VCaP (cell line): ENCODE results near the gene TSSK3.
A peak's percentile ranks its signal among the peaks of the same experiment; 100 is the strongest.

Source experiments
- H3K27ac ChIP-seq: fragments of 450-650 bp; 2 replicates; pipeline ENCODE4 v1.5.1; 2017
- CTCF ChIP-seq: fragments of 450-650 bp; conservative IDR thresholded peaks from 2 replicates; pipeline ENCODE4 v1.5.1; 2017; ENCODE audit warnings: mild to moderate bottlenecking, moderate library complexity

The TSSK3 gene

GRCh38 chr1:32335790-32336590 lies 26.3 kb upstream of the TSSK3 start, which contains the start of gene MARCKSL1:
TSS of gene MARCKSL1 (minus strand) at chr1:32336233. CDS start at chr1:32336033, 200 bp downstream.
- TF ChIP-seq CTCF, result no peak
- peak within 1 kb of the TSS; percentile 92 for H3K27ac ChIP-seq

- H3K27ac ChIP-seq, result peak overlapping the region; percentile 92; the same call in 1 of the 2 replicates
- TF ChIP-seq CTCF, result no peak
These were observed 25.8 kb upstream of the TSSK3 start for GRCh38 chr1:32336591-32336932.

- TF ChIP-seq CTCF, result no peak
- no peak overlapping the region for H3K27ac ChIP-seq
These were observed 25.2 kb upstream of the TSSK3 start for GRCh38 chr1:32336963-32337675.

- no peak overlapping the region for H3K27ac ChIP-seq
- TF ChIP-seq CTCF, result no peak
These were observed 24.3 kb upstream of the TSSK3 start for GRCh38 chr1:32337855-32338636.

- no peak overlapping the region for H3K27ac ChIP-seq
These were observed 23.6 kb upstream of the TSSK3 start for GRCh38 chr1:32338637-32339145.

GRCh38 chr1:32339363-32339978 lies 22.9 kb upstream of the TSSK3 start:
- no peak for TF ChIP-seq CTCF
- H3K27ac ChIP-seq, result no peak overlapping the region

More at GRCh38 chr1:32338637-32339145, 23.6 kb upstream of the TSSK3 start:
- no peak for TF ChIP-seq CTCF
